Gastrocnemius medialis (tissue), 4 donors: ENCODE data around the gene CMIP.

ENCODE experiments used
- POLR2A ChIP-seq, 2 donors: fragments of 450-650 bp; IDR thresholded peaks; one replicate each; pipeline ENCODE4 v1.6.1; 2017; ENCODE audit warnings: antibody characterized with exemption in 2 of 2, mild to moderate bottlenecking in 2 of 2, moderate library complexity in 2 of 2
- TF ChIP-seq, protein P1 (sequence below), 5 experiments: fragments of 450-650 bp in 3 of 5; fragments of 200-600 bp in 2 of 5; sonication (generic) in 2 of 5; IDR thresholded peaks in 4 of 5; conservative IDR thresholded peaks in 1 of 5; 1 replicate in 4 of 5; 2 replicates in 1 of 5; pipeline ENCODE4 v1.5.1; 2016 to 2019; ENCODE audit warnings: antibody characterized with exemption in 5 of 5, mild to moderate bottlenecking in 3 of 5, moderate library complexity in 3 of 5

DNA sequence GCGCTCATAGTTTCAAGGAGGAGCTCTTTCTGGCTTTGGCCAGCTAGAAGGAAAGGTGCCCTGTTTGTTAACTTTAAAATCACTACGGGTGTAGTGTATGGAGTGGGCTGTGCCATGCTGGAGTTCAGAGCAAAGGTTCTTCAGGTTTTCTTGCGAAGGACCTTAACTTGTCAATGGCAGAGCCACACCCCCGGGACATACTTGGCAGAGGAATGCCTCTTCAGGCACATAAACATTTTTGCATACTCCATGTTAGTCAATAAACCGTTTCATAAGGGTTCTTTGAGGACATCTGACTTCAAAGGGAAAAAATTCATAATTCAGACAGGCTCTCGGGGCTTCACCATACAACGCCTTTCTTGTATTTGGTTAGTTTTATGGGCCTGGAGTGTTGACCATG lies 221.5 kb downstream of the CMIP start:
- TF ChIP-seq, protein P1, sequence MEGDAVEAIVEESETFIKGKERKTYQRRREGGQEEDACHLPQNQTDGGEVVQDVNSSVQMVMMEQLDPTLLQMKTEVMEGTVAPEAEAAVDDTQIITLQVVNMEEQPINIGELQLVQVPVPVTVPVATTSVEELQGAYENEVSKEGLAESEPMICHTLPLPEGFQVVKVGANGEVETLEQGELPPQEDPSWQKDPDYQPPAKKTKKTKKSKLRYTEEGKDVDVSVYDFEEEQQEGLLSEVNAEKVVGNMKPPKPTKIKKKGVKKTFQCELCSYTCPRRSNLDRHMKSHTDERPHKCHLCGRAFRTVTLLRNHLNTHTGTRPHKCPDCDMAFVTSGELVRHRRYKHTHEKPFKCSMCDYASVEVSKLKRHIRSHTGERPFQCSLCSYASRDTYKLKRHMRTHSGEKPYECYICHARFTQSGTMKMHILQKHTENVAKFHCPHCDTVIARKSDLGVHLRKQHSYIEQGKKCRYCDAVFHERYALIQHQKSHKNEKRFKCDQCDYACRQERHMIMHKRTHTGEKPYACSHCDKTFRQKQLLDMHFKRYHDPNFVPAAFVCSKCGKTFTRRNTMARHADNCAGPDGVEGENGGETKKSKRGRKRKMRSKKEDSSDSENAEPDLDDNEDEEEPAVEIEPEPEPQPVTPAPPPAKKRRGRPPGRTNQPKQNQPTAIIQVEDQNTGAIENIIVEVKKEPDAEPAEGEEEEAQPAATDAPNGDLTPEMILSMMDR (IDR thresholded peaks at IDR 0.05 in 4 of 5, conservative IDR thresholded peaks at IDR 0.05 in 1 of 5), result no peak
- TF ChIP-seq POLR2A (IDR thresholded peaks at IDR 0.05), result no peak
